B cell (primary cell): Measurements from ENCODE around the gene CYP2A6. TPM values are rescaled to one million over a fixed set of nuclear protein-coding genes. Genes with fewer than 3 reads are reported as not detected.
A peak's percentile ranks its signal among the peaks of the same experiment; 100 is the strongest.
"Not testable (repeated sequence)": the region's sequence is repeated elsewhere in the genome, so short reads cannot be mapped to it uniquely, and the experiment has no call there.

Source experiments
- ATAC-seq: fragments of 200-7000 bp; cut with Tn5 transposase; one replicate; pipeline ENCODE4 v1.10.0; 2021; ENCODE audit warnings: low read depth, mild to moderate bottlenecking, moderate number of reproducible peaks, moderate library complexity
- CTCF ChIA-PET: fragments of 350-600 bp; sonication (Branson Sonifier 250); formaldehyde crosslinking; loops from one replicate; lab custom pipeline; 2021; ENCODE audit warnings: antibody characterized with exemption, inconsistent platforms; lab: Charles Lee
- POLR2A ChIA-PET: fragments of 350-600 bp; sonication (Branson Sonifier 250); formaldehyde crosslinking; loops from one replicate; lab custom pipeline; 2021; ENCODE audit warnings: antibody characterized with exemption; lab: Charles Lee
- DNase-seq: peaks from one replicate; pipeline ENCODE4 v3.0.0; 2013
- H2AFZ ChIP-seq: 2 replicates; pipeline ENCODE4 v1.6.1; 2012; ENCODE audit warnings: mild to moderate bottlenecking, low read depth, low read length; ENCODE audit not compliant: insufficient read depth, poor library complexity, severe bottlenecking
- H3K27ac ChIP-seq, 2 donors: 1 replicate in 1 of 2; 2 replicates in 1 of 2; pipeline ENCODE4 v1.5.1; 2012 to 2013; ENCODE audit warnings: low read length in 2 of 2, mild to moderate bottlenecking in 2 of 2, moderate library complexity in 1 of 2
- H3K27me3 ChIP-seq, 4 experiments: fragments of 200-600 bp in 1 of 4; sonication (generic) in 1 of 4; replicated peaks in 1 of 4; 1 replicate in 2 of 4; 2 replicates in 2 of 4; pipeline versions ENCODE4 v1.6.1 to v1.7.0; 2013 to 2016; ENCODE audit warnings: low read length in 3 of 4, mild to moderate bottlenecking in 2 of 4, mixed read lengths in 1 of 4, moderate library complexity in 1 of 4; ENCODE audit not compliant: insufficient read depth in 4 of 4, control insufficient read depth in 3 of 4; ENCODE audit errors: control extremely low read depth in 1 of 4
- H3K36me3 ChIP-seq, 2 experiments: replicated peaks in 1 of 2; 1 replicate in 1 of 2; 2 replicates in 1 of 2; pipeline versions ENCODE4 v1.6.1 to v1.7.1; 2013; ENCODE audit warnings: low read length in 1 of 2; ENCODE audit not compliant: insufficient read depth in 2 of 2, control insufficient read depth in 1 of 2; ENCODE audit errors: control extremely low read depth in 1 of 2, extremely low read depth in 1 of 2
- H3K4me1 ChIP-seq, 2 donors: fragments of 200-600 bp in 1 of 2; sonication (generic) in 1 of 2; 1 replicate in 1 of 2; 2 replicates in 1 of 2; pipeline versions ENCODE4 v1.5.1 to v1.6.1; 2013 to 2017; ENCODE audit warnings: low read length in 2 of 2; ENCODE audit not compliant: control insufficient read depth in 2 of 2, insufficient read depth in 2 of 2
- H3K4me2 ChIP-seq: replicated peaks from 2 replicates; pipeline ENCODE3; 2012; ENCODE audit warnings: mild to moderate bottlenecking, low read depth, low read length; ENCODE audit not compliant: poor library complexity, severe bottlenecking
- H3K4me3 ChIP-seq, 5 experiments: fragments of 200-600 bp in 1 of 5; sonication (generic) in 1 of 5; 1 replicate in 3 of 5; 2 replicates in 2 of 5; pipeline versions ENCODE4 v1.5.1 to v1.7.0; 2011 to 2016; ENCODE audit warnings: low read length in 4 of 5, mild to moderate bottlenecking in 4 of 5, low read depth in 2 of 5, control low read depth in 1 of 5, moderate library complexity in 1 of 5; ENCODE audit not compliant: insufficient read depth in 1 of 5; ENCODE audit errors: control extremely low read depth in 1 of 5, extremely low read depth in 1 of 5
- H3K79me2 ChIP-seq: fragments of 200-600 bp; sonication (generic); one replicate; pipeline ENCODE4 v1.6.0; 2016; ENCODE audit warnings: low read length; ENCODE audit not compliant: control insufficient read depth, insufficient read depth
- H3K9ac ChIP-seq: fragments of 200-600 bp; sonication (generic); 2 replicates; pipeline ENCODE4 v1.6.1; 2017; ENCODE audit warnings: mild to moderate bottlenecking, low read length, moderate library complexity
- H3K9me3 ChIP-seq, 3 donors: one replicate each; pipeline versions ENCODE4 v1.6.1 to v1.7.1; 2013; ENCODE audit warnings: low read length in 2 of 3; ENCODE audit not compliant: control insufficient read depth in 2 of 3, insufficient read depth in 1 of 3; ENCODE audit errors: control extremely low read depth in 1 of 3
- H4K20me1 ChIP-seq: 2 replicates; pipeline ENCODE4 v1.6.0; 2012; ENCODE audit warnings: mild to moderate bottlenecking, low read length; ENCODE audit not compliant: insufficient read depth, control insufficient read depth, poor library complexity, severe bottlenecking
- H3K27ac Mint-ChIP-seq: one replicate; pipeline ENCODE4 v1.8.0; 2021; ENCODE audit warnings: mixed read lengths
- H3K27me3 Mint-ChIP-seq: one replicate; pipeline ENCODE4 v1.8.0; 2021; ENCODE audit warnings: mixed read lengths
- H3K4me1 Mint-ChIP-seq: one replicate; pipeline ENCODE4 v1.8.0; 2021; ENCODE audit warnings: mixed read lengths
- H3K4me3 Mint-ChIP-seq: one replicate; pipeline ENCODE4 v1.8.0; 2021; ENCODE audit warnings: mixed read lengths
- H3K9me3 Mint-ChIP-seq: one replicate; pipeline ENCODE4 v1.8.0; 2022; ENCODE audit warnings: mixed read lengths; ENCODE audit not compliant: insufficient read depth
- WGBS: methylation state at CpG from one replicate; pipeline ENCODE4 v1.1.5; 2013; ENCODE audit warnings: missing lambda C conversion rate; ENCODE audit not compliant: insufficient coverage; 5-methylcytosine and 5-hydroxymethylcytosine counted together
- intact Hi-C: fragments of 100-400 bp; cut with micrococcal nuclease; formaldehyde crosslinking; loops from one replicate; pipeline ENCODE4 v1.10.0; 2022
- polyA minus RNA-seq: library from RNA; depleted of rRNA, polyadenylated mRNA; stranded (reverse); fragments of >200 nt; gene quantifications from 2 replicates; pipeline ENCODE4 v1.2.3, GENCODE V29; 2012
- polyA plus RNA-seq: library from polyadenylated mRNA; depleted of rRNA; stranded (reverse); fragments of >200 nt; gene quantifications from 2 replicates; pipeline ENCODE4 v1.2.3, GENCODE V29; 2012
- total RNA-seq, 2 donors: library from RNA; stranded (reverse); fragments of 120-200 nt in 1 of 2; gene quantifications; 1 replicate in 1 of 2; 2 replicates in 1 of 2; pipeline versions ENCODE4 v1.2.3 to v1.2.4, GENCODE V29; 2013 to 2022

The CYP2A6 gene, protein sequence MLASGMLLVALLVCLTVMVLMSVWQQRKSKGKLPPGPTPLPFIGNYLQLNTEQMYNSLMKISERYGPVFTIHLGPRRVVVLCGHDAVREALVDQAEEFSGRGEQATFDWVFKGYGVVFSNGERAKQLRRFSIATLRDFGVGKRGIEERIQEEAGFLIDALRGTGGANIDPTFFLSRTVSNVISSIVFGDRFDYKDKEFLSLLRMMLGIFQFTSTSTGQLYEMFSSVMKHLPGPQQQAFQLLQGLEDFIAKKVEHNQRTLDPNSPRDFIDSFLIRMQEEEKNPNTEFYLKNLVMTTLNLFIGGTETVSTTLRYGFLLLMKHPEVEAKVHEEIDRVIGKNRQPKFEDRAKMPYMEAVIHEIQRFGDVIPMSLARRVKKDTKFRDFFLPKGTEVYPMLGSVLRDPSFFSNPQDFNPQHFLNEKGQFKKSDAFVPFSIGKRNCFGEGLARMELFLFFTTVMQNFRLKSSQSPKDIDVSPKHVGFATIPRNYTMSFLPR
- total RNA-seq (not detected in 2 replicates), polyA plus RNA-seq (not detected in 2 replicates), polyA minus RNA-seq (not detected in 2 replicates)
- not detected for total RNA-seq (2013)

DNA sequence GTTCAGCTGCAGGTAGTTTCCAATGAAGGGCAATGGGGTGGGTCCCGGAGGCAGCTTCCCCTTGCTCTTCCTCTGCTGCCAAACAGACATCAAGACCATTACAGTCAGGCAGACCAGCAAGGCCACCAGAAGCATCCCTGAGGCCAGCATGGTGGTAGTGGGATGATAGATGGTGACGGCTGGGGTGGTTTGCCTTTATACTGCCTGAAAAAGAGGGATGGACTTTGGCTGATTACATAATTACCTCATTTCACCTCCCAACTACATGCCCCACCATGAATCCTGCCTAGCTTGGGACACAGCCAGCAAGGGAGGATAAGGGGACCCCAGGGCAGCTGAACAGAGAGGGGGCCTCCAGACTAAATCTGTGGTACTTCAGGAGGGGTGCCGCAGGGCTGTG, at the start of gene CYP2A6:
Gene CYP2A6 (minus strand): TSS at position 171 of the 400 bp plus-strand sequence. CDS start 21 bp downstream, at position 150.
- POLR2A ChIA-PET, H3K36me3 ChIP-seq, H3K4me3 Mint-ChIP-seq, H2AFZ ChIP-seq, intact Hi-C loops, ATAC-seq, DNase-seq, H3K4me1 ChIP-seq, H3K27ac ChIP-seq, H3K9ac ChIP-seq, H3K9me3 ChIP-seq, H3K4me3 ChIP-seq, H3K27me3 ChIP-seq, CTCF ChIA-PET, H3K4me2 ChIP-seq, H3K4me1 Mint-ChIP-seq, H3K9me3 Mint-ChIP-seq, H3K27ac Mint-ChIP-seq, H3K79me2 ChIP-seq, H4K20me1 ChIP-seq: not testable (repeated sequence)
- H3K27me3 Mint-ChIP-seq: peaks cover 40% of the 10 kb centered on the region
- 100% methylated on average over 1 of the region's 3 CpGs for WGBS

DNA sequence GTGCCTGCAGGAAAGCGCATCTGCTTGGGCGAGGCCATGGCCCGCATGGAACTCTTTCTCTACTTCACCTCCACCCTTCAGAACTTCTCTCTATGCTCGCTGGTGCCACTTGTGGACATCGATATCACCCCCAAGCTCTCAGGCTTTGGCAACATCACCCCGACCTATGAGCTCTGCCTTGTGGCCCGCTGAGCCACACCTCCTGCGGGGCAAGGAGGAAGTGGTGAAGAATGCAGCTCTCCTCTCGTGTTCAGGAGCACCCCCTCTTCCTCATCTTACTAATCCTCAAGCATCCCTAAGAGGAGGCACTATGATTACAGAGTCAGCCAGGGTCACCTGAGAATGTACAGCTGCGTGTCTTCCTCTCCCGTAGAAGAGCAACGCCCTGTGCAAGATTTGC, 49.7 kb upstream of the CYP2A6 start:
- H3K36me3 ChIP-seq, H3K4me2 ChIP-seq, H3K9me3 Mint-ChIP-seq, H3K4me3 Mint-ChIP-seq, POLR2A ChIA-PET, H3K9ac ChIP-seq, ATAC-seq, H3K27ac Mint-ChIP-seq, H3K27me3 ChIP-seq, H3K27ac ChIP-seq, H3K4me1 ChIP-seq, H3K79me2 ChIP-seq, H3K4me1 Mint-ChIP-seq, intact Hi-C loops, H3K9me3 ChIP-seq, H4K20me1 ChIP-seq, H2AFZ ChIP-seq, H3K4me3 ChIP-seq: not testable (repeated sequence)
- peak; percentile 22 for DNase-seq
- CTCF ChIA-PET: interaction anchor here (0.6 kb wide), 1 partner anchor 265 kb away, joined by 3 read pairs; no protein-coding TSS in a partner anchor
- 67% methylated on average over 8 of the region's 12 CpGs for WGBS
- H3K27me3 Mint-ChIP-seq: peaks cover 53% of the 10 kb centered on the region

DNA sequence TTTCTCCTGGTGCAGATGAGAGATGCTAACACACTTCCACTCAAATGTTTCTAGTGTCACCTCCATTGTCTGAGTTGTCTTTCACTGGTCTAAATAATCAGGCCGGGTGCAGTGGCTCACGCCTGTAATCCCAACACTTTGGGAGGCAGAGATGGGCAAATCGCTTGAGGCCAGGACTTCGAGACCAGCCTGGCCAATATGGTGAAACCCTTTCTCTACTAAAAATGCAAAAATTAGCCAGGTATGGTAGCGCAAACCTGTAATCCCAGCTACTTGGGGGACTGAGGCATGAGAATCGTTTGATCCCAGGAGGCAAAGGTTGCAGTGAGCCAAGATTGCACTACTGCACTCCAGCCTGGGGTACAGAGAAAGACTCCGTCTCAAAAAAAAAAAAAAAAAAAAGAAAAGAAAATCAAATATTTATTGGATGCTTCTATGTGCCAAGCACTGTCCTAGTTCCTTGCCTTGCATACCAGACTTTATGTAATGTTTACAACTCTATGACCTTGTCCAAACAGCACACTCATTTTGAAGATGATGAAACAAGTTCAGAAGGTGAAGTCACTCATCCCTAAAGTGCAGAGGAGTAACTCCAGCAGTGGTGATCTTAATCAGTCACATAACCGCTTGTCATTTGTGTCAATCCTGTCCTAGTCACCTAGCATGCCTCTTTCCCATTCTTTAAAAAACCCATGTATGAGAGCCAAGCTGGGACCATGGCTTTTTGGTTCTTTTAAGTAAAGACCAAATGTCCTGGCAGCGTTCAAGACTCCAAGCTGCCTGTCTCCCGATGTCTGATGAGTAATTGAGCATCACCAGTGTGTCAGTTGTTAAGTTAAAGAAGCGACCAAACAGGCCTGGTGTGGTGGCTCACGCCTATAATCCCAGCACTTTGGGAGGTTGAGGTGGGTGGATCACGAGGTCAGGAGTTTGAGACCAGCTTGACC, 46.9 kb upstream of the CYP2A6 start:
- H3K4me3 Mint-ChIP-seq, H3K4me1 ChIP-seq, DNase-seq, intact Hi-C loops, H3K9me3 ChIP-seq, H3K36me3 ChIP-seq, H3K27ac ChIP-seq, H2AFZ ChIP-seq, H3K4me3 ChIP-seq, H3K79me2 ChIP-seq, ATAC-seq, H3K4me1 Mint-ChIP-seq, H3K27me3 ChIP-seq, H4K20me1 ChIP-seq, H3K27ac Mint-ChIP-seq, H3K9me3 Mint-ChIP-seq, H3K9ac ChIP-seq, H3K4me2 ChIP-seq, POLR2A ChIA-PET: not testable (repeated sequence)
- 92% methylated on average over 6 of the region's 13 CpGs for WGBS
- peaks cover 57% of the 10 kb centered on the region for H3K27me3 Mint-ChIP-seq
- CTCF ChIA-PET: interaction anchor here (0.6 kb wide), 1 partner anchor 275 kb away, joined by 4 read pairs; no protein-coding TSS in a partner anchor
